Measurements from ENCODE around the gene POLDIP2.

Gene POLDIP2

GRCh38 chr17:28315846-28316705 is 41.3 kb downstream of the POLDIP2 start:
- DNase-seq, result no peak

- no peak for DNase-seq
Measured at GRCh38 chr17:28313841-28314240, 43.5 kb downstream of the POLDIP2 start.

GRCh38 chr17:28306954-28307401 is 50.3 kb downstream of the POLDIP2 start:
- no peak for DNase-seq

GRCh38 chr17:28298449-28298848 is 58.9 kb downstream of the POLDIP2 start:
- DNase-seq, result no peak

All from fibroblast of skin of right biceps (primary cell).